Panc1 (cell line): ENCODE data around the gene TBXA2R.

Experiments used
- POLR2AphosphoS5 ChIP-seq: IDR thresholded peaks from 2 replicates; pipeline ENCODE4 v1.6.1; 2012; ENCODE audit warnings: mild to moderate bottlenecking, low read depth, low read length, moderate library complexity
- TF ChIP-seq, protein P1 (sequence below): fragments of 450-650 bp; IDR thresholded peaks from 2 replicates; pipeline ENCODE4 v1.5.1; 2017; ENCODE audit warnings: mild to moderate bottlenecking

DNA sequence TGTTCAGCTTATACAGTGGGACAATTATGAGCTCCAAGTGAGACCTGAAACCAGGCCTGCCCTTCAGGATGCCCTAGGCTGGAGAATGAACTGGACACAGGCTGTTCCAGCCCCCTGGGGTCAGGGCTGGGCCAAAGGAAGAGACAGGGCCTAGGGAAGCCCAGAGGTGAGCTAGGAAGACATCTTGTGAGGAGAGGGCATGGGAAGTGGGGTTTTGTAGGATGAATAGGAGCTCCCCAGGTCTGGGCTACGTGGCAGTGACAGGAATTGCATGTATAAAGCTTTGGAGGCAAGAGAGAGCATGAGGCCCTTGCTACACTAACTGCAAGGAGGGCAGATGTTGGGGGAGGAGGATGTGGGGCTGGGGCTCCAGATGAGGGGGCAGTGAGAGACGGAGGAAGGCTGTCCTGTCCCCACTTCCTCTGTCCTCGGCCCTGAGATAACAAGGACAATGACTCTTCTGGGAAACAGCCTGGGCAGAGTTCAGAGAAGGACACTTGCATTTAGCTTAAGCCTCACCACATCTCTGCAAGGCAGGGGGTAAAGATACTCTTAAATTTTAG is 1.5 kb upstream of the TBXA2R start:
- TF ChIP-seq, protein P1, sequence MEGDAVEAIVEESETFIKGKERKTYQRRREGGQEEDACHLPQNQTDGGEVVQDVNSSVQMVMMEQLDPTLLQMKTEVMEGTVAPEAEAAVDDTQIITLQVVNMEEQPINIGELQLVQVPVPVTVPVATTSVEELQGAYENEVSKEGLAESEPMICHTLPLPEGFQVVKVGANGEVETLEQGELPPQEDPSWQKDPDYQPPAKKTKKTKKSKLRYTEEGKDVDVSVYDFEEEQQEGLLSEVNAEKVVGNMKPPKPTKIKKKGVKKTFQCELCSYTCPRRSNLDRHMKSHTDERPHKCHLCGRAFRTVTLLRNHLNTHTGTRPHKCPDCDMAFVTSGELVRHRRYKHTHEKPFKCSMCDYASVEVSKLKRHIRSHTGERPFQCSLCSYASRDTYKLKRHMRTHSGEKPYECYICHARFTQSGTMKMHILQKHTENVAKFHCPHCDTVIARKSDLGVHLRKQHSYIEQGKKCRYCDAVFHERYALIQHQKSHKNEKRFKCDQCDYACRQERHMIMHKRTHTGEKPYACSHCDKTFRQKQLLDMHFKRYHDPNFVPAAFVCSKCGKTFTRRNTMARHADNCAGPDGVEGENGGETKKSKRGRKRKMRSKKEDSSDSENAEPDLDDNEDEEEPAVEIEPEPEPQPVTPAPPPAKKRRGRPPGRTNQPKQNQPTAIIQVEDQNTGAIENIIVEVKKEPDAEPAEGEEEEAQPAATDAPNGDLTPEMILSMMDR, result no peak
- no peak for TF ChIP-seq POLR2AphosphoS5
